Fibroblast of peridontal ligament (primary cell): ENCODE data around the gene HTRA3.

Source experiments
- DNase-seq: peaks from one replicate; pipeline ENCODE4 v3.0.0-alpha.2; 2010; ENCODE audit errors: extremely low read depth

The HTRA3 gene

DNA sequence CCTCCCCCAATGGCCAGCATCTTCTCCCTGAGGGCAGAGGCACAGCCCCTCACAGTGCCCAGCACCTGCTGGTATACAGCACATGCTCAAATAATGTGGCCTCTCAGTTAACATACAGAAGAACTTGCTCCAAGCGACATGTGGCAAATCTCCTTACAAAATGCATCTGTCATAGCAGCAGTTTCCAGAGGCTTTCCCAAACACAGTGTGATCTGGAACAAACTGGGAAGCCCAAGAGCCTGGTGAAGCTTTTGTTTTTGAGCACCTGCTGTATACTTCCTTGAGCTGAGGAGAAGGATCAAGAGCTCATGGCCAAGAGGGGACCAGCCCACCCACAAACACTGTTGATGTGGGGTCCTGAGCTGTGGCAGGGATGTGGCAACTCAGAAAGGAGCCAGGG is 34.8 kb upstream of the HTRA3 start:
- no peak for DNase-seq

DNA sequence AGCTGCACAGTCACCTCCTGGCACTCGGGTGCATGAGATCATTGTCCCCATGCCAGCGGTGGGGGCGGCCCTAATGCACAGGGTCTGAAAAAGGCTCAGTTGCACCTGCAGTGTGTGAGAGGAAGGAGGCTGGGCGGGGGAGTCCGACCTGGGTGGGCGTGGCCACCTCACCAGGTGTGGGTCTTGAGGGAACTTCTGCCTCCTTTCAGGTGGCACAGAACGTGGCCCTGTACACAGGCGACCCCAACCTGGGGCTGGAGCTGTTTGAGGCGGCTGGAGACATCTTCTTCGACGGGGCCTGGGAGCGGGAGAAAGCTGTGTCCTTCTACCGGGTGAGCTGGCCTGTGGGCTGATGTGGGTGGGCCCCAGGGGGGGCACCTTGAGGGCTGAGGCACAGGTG is 34.3 kb upstream of the HTRA3 start:
- no peak for DNase-seq

DNA sequence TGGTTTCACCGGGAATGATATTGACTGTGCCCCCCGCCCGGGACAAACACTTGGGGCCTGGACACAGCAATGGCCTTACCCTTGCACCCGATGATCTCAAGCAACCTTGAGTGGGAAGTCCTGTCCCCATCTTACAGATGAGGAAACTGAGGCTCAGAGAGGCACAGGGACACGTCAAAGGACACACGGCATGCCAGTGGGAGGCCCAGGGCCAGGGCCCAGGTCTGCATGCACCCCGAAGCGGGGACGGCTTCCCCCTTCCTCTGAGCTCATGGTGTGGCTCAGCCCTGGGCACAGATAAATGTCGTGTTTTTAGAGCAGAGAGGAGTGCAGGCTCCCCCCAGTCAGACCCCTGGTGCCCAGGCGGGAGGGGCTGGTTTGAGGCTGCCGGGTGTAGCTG is 33.9 kb upstream of the HTRA3 start:
- DNase-seq = no peak

DNA sequence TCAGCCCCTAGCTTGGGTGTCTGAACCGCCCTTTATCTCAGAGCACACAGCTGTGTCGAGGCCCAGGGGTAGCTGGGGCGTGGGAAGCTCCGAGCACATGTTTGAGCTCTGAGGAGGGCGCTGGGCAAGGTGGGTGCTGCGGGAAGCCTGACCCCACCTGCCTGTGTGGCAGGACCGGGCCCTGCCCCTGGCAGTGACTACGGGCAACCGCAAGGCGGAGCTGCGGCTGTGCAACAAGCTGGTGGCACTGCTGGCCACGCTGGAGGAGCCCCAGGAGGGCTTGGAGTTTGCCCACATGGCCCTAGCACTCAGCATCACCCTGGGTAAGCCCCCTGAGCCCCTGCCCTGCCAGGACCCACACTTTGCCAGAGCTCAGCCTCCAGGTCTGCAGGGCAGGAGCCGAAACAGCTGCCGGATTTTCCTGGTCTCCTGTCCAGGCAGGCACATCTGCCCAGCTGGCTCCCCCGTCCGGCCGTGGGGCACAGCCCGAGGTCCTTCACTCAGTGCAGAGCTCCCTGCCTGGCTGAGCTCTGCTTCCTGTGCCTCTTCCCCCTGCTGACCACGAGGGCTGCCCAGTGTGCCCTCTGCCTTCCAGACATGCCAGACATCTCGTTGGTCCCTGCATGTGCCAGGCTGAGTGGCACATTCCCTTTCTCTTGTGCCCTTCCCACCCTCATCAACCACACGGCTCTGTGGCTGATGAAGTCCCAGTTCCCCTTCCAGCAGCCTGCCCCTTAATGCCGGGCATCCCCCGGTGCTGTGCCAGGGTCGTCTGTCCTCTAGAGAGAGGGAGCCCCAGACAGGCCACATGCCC is 33.2 kb upstream of the HTRA3 start:
- DNase-seq = no peak

DNA sequence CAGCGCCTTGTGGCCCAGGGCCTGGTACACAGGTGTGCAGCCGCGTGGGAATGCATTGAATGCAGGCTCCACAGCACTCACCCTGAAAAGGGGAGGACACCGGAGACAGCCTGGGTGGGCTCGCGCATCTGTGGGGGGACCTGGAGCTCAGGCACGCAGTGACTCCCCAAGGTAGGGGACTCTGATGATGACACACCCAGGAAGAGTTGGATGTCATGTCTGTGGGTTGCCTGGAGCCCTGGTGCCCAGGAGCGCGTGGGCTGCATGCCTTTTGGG is 32.7 kb upstream of the HTRA3 start:
- DNase-seq = no peak

DNA sequence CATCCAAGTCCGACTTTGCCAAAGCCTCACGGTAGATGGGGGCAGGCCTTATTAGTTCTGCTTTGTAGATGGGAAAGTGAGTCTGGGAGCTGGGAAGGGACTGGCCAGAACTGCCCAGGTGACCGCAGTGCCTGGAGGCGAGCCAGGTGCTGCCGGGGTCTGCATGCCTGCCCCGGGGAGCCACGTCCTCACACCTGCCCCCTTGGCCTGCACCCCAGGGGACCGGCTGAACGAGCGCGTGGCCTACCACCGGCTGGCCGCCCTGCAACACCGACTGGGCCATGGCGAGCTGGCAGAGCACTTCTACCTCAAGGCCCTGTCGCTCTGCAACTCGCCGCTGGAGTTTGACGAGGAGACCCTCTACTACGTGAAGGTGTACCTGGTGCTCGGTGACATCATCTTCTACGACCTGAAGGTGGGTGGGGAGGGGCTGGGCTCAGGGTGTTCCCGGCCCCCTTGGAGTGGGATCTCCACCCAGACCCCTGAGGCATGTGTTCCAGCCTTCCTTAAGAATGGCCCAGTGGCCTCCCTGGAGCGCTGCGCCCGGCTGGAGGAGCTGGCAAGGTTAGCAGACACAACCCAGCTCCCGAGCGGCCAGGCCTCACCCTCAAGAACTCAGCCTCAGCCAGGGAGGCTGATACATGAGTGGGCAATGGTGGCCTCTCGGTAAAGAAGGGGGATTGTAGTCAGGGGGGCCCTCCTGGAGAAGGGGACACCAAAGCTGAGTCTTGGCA is 32.1 kb upstream of the HTRA3 start:
- DNase-seq = no peak

DNA sequence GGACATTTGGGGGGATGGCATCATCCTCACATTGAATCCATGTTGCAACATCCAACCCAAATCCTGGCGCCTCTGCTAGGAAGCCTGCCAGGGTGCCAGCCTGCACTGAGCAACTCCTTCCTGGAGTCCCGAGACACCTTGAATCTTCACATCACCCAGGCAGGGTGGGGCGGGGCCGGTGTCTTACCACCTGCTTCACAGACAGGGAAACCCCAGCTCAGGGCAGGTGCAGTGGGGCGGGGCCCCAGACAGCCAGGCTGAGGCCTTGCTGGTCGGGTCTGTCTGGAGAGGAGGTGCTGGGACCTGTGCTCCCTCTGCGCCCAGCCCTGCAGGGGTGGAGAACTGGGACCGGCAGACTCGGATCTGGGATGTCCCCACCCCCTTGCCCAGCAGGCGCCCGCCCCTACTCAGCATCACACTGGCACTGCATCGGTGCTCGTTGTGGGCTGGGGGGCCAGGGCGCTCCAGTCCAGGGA is 31.5 kb upstream of the HTRA3 start:
- no peak for DNase-seq

DNA sequence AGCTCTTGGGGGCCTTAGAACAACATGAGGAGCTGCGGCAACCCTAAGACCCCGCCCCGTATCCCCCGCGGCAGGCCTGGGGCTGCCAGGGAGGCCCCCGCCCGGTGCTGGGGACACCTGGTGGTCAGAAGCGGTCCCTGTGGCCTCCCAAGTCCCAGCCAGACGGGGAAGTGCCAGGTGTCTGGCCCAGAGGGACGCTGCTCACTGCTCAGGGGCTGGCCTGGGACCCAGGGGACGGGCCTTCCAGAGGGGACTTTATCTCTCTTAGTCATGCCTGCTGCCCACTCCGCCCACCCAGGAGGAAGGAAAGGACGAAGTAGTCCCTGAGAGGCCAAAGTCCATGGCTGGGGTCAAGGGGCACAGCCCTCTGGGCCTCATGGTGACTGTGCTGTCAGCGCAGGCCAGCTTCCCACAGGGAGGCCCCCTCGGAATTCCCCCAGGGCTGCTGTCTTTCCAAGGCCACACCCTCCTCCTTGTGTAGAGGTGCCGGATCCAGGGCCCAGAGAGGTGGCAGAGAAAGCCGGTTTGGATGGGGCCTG is 31.0 kb upstream of the HTRA3 start:
- DNase-seq = no peak

DNA sequence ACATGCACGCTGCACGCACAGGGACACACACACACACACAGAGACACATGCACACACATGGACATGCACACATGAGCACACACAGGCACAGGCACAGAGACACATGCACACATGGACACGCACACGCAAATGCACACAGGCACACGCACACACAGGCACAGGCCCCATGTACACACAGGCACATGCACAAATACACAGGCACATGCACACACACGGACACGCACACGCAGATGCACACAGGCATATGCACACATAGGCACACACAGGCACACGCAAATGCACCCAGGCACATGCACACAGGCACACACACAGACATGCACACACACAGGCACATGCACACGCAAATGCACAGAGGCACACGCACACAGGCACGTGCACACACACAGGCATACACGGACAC is 30.3 kb upstream of the HTRA3 start:
- no peak for DNase-seq

DNA sequence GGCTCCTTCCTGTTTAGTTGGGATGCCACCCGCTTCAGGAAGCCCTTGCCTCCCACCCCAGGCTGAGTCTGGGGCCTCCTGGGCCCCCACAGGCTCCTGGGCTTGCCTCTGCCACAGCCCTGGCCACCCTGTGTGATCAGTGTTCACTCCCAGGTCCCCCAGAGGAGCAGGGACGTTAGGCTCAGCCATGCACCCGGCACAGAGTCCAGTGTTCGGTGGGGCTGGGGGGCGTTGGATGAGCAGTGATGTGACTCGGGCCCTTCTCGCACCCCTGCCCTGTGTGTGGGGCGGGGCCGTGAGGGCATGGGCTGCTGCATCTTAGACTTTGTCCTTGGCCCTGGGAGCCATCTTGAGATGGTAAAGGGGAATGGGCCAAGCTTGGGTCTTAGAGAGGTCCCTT is 29.9 kb upstream of the HTRA3 start:
- DNase-seq = no peak

DNA sequence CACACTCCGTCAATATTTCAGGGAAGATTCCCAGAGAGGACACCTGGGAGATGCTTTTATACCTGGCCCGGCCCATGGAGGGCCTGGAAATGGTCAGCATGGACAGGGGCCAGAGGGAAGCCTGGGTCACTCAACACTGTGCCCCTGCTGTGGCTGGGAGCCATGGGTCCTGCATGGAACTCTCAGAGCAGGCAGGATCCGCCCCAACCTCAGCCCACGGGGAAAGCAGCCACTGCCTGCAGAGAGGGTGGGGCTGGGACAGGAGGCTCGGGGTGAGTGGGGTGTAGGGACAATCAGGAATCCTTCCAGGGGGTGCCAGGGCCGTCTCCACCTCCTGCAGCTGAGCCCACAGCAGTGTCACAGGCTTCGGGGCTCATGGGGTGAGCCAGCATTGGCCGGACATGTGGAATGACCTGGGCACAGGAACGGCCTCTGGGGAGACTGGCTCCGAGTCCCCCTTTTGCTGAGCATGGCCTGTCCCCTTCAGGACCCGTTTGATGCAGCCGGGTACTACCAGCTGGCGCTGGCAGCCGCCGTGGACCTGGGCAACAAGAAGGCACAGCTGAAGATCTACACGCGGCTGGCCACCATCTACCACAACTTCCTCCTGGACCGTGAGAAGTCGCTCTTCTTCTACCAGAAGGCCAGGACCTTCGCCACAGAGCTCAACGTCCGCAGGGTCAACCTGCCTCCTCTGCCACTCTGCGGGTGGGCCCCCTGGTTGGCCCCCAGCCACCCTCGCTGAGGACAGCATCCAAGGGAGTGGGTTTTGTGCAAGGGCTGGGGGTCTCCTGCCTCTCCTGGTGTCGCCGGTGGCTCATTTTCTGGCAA is 29.1 kb upstream of the HTRA3 start:
- DNase-seq = no peak

DNA sequence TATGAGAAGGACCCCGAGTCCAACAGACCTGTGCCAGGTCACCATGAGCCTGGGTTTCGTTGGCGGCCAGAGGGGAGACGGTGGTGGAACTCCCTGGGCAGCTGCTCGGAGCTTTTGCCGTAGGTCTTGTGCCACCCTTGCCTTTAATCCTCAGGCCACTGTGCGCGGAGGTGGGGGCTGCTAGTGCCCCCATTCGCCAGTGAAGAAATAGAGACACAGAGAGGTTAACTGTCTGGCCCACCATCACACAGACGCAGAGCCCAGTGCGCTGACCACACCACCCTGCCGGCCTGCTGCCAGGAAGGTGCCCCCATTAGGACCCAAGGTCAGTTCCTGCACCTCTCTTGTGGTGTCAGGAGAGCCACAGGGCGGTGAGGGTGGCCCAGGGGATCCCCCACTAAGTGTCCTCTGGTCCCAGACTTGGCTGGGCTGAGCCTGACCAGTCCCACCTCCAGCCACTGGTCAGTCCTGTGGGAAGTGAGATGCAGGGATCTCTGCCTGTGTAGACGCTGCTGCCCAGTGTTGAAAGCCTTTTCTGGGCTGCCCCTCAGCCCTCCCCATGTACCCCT is 28.3 kb upstream of the HTRA3 start:
- no peak for DNase-seq

DNA sequence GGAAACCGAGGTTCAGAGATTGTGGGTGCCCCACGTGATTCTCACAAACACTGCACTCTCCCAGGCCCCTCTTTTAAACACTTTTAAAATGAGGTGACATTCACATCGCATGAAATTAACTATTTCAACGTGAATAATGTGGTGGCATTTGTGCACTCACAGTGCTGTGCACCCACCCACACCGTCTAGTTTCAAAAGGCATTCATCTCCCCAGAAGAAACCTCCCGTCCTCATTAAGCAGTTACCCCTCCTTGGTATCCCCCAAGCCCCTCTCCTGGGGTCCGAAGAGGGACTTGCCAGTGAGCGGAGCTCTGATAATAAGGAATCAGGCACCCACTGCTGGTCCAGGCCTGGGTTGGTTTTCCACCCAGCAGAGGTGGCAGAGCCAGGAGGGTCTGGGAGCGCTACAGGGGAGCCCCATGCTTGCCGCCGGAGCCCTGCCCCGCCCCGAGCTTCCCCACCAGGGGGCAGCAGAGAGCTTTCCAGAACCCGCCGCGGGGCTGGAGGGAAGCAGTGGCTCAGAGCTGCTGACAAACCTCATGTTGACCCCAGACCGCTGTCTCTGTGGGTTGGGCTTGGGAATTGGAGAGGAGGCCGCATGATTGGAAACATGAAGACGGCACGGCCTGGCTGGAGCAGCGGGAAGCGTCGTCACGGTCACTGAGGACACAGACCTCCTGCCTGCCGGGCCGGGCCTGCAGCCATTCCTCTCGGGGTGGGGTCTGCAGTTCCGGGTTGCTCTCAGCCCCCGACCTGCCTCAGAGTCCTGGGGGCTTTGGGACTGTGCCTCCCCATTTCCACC is 27.5 kb upstream of the HTRA3 start:
- peak; percentile 94 for DNase-seq

DNA sequence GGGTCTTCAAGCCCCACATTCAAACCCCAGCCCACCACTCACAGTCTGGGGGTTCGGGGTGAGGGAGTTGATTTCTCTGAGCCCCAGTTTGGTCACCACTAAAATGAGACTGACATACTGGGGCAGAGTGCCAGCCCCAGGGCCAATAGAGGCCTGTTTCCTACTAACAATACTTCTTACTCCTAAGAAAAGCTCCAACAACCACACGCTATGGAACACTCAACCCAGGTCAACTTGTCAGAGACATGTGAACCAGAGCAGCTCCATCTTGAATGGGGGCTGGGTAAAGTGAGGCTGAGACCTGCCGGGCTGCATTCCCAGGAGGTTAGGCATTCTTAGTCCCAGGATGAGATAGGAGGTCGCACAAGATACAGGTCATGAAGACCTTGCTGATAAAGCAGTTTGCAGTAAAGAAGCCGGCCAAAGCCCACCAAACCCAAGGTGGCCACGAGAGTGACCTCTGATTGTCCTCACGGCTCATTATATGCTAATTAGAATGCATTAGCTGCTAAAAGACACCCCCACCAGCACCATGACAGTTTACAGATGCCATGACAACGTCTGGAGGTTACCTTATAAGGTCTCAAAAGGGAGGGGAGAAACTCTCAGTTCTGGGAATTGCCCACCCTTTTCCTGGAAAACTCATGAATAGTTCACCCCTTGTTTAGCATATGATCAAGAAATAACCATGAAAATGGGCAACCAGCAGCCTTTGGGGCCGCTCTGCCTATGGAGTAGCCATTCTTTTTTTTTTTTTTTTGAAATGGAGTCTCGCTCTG is 26.6 kb upstream of the HTRA3 start:
- no peak for DNase-seq

DNA sequence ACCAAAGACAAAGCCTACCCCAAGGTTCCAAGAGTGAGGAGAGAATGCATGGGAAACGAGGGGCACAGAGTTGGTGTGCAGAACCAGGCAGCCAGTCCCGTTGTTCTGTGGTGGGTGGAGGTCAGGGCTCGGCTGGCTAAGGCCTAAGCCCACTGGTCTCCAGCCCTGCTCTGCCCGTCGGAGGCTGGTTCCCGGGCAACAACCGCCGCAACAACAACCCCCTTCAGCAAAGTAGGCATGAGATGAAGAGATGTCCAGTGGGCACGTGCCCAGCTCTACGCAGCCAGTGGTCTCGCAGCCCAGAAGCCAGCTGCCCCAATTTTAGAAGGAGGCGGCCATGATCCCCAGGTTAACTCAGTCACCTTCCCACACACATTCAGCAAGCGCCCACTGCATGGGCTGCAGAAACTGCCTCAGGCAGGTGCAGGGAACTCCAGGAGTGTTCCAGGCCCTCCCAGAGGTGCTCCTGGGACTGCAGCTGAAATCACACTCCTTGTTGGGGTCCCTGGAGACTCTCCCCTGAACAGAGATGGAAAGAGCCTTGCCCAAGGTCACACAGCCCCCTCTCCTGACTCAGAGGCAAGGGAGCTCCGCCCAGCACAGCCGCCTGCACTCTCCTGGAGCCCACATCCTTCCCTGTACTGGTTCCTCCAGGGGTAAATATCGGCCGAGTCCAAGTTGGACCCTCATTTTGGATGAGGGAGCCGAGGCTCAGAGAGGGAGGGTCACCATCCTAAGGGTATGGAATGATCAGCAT is 25.4 kb upstream of the HTRA3 start:
- no peak for DNase-seq

DNA sequence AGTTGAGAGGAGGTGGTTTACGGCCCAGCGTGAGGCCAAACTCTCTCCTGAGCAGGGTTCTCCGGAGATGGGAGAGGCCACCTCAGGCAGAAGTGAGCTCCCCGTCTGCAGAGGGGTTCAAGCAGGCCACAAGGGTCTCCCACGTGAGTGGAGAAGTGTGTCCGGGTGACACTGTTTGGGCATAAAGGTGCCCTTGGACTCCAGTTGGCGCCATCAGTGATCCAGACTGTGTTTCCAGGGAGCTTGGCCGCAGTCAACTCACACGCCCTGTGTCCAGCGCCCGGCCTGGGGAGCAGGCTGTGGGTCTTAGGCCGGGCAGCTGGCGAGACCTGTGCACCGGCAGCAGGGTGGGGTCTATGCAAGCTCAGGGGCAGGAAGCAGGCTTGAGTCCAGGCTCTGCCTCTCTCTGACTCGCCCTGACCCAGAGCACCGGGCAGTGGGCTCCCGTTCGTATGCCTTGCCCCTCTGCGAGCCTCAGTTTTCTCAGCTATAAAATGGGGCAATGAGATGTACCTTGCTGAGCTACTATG is 24.6 kb upstream of the HTRA3 start:
- no peak for DNase-seq

DNA sequence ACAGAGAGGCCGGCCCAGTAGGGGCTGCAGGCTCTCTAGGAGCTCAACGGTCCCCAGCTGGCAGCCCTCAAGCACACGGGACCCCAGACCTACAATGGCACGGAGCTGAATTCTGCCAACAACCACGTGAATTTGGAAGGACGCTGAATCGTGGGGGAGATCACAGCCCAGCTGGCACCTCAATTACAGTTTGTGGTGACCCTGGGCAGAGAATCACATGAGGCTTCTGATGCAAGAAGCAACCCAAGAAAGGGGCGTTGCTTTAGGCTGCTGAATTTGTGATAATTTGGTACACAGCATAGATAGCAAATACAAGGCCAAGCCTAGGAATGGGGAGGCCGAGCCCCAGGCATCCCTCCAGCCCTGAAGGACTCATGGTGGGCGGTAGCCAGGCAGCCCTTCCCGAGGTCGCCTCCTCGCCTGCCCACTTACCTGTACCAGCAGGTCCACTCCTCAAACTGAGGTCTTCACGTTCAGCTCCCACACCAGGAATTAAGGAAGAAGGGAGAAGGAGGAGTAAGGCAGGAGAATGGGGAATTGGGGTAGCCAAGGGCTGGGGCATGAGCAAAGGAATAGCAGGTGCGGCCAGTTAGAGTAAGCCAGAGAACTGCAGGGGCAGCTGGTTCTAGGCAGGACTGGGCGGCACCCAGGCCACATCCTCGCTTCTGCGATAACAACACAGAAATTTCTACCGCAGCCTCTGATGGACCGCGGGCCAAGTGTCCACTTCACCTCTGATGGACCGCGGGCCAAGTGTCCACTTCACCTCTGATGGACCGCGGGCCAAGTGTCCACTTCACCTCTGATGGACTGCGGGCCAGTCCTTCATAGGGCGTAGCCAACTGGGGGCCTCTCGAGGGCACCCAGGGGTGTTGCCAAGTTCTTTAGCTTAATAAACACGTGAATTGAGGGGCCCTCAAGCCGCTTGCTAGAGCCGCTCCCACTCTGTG is 23.4 kb upstream of the HTRA3 start:
- no peak for DNase-seq
